ENCODE results near the gene LHX4.

Gene LHX4

DNA sequence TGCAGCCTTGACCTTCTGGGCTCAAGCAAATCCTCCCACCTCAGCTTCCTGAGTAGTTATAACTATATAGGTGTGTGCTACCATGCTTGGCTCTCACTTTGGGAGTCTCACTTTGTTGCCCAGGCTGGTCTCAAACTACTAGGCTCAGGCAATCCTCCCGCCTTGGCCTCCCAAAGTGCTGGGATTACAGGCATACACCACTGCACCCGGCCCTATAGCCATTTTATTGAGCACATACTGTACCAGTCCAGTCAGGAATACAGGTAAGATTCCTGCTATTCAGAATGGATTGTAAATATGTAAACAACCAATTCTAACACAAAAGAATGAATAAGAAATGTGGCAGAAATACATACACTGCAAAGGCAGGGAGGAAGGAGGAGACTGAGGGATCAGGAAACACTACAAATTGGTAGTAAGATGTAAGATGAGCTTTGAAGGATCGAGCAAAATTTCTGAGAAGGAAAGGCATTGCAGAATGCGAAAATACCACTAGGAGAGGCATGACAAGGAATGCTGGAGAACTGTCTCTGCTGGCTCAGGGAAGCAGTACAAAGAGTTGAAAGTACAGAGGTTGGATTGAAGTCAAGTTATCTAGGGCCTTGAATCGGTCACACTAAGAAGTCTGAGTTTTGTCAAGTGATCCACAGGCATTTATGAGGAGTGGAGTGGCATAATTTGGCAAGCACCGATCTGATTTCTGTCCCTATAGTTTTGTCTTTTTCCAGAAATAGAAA lies 60.4 kb downstream of the LHX4 start:
- no peak for DNase-seq (ENCODE audit: low spot score)
- TF ChIP-seq, protein P1, sequence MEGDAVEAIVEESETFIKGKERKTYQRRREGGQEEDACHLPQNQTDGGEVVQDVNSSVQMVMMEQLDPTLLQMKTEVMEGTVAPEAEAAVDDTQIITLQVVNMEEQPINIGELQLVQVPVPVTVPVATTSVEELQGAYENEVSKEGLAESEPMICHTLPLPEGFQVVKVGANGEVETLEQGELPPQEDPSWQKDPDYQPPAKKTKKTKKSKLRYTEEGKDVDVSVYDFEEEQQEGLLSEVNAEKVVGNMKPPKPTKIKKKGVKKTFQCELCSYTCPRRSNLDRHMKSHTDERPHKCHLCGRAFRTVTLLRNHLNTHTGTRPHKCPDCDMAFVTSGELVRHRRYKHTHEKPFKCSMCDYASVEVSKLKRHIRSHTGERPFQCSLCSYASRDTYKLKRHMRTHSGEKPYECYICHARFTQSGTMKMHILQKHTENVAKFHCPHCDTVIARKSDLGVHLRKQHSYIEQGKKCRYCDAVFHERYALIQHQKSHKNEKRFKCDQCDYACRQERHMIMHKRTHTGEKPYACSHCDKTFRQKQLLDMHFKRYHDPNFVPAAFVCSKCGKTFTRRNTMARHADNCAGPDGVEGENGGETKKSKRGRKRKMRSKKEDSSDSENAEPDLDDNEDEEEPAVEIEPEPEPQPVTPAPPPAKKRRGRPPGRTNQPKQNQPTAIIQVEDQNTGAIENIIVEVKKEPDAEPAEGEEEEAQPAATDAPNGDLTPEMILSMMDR (IDR thresholded peaks at IDR 0.05; ENCODE audit: extremely low read depth, insufficient read depth, missing control alignments) = no peak
- in situ Hi-C loops (cut with MboI; ENCODE audit: low pct_unique_long_range_greater_than_20kb, low sequenced_read_pairs, unreplicated experiment) = no loop called here

DNA sequence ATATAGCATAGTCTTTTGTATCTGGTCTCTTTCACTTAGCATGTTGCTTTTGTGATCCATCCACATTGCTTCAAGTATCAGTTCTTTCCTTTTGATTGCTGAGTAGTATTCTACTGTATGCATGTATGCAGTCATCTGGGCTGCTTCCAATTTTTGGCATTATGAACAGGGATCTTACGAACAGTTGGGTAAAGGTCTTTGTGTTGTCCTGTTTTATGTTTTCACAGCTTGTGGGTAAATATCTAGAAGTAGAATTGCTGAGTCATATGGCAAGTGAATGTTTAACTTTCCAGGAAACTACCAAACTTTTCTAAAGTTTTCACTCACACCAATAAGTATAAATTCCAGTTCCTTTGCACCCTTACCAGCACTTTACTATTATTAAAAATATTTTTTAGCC lies 60.9 kb downstream of the LHX4 start:
- DNase-seq (ENCODE audit: low spot score) = no peak
- in situ Hi-C loops (cut with MboI; ENCODE audit: low pct_unique_long_range_greater_than_20kb, low sequenced_read_pairs, unreplicated experiment) = no loop called here
- TF ChIP-seq, protein P1 (IDR thresholded peaks at IDR 0.05; ENCODE audit: extremely low read depth, insufficient read depth, missing control alignments) = no peak

DNA sequence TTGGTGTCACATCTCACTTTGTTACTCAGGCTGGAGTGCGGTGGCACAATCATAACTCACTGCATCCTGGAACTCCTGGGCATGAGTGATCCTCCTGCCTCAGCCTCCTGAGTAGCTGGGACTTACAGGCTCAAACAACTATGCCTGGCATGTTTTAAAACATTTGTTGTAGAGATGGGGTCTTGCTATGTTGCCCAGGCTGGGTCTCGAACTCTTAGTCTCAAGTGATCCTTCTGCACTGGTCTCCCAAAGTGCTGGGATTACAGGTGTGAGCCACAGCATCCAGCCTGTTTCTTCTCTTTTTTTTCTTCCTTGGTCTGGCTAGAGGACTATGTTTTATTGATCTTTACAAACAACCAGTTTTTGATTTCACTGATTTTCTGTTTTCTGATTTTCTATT lies 64.6 kb downstream of the LHX4 start:
- DNase-seq (ENCODE audit: low spot score) = no peak
- TF ChIP-seq, protein P1 (IDR thresholded peaks at IDR 0.05; ENCODE audit: extremely low read depth, insufficient read depth, missing control alignments) = no peak
- in situ Hi-C loops (cut with MboI; ENCODE audit: low pct_unique_long_range_greater_than_20kb, low sequenced_read_pairs, unreplicated experiment) = no loop called here

DNA sequence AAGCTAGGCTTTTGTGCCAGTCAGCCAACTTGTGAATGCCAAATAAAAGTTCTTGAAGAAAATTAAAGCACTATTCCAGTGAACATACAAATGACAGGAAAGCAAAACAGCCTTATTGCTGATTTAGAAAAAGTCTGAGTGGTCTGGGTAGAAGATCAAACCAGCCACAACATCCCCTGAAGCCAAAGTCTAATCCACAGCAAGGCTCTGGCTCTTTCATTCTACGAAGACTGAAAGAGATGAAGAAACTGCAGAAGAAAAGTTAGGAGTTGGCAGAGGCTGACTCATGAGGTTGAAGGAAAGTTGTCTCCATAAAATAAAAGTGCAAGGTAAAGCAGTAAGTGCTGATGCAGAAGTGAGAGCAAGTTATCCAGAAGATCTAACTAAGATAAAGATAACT lies 65.9 kb downstream of the LHX4 start:
- TF ChIP-seq, protein P1 (IDR thresholded peaks at IDR 0.05; ENCODE audit: extremely low read depth, insufficient read depth, missing control alignments) = no peak
- in situ Hi-C loops (cut with MboI; ENCODE audit: low pct_unique_long_range_greater_than_20kb, low sequenced_read_pairs, unreplicated experiment) = no loop called here
- no peak for DNase-seq (ENCODE audit: low spot score)

DNA sequence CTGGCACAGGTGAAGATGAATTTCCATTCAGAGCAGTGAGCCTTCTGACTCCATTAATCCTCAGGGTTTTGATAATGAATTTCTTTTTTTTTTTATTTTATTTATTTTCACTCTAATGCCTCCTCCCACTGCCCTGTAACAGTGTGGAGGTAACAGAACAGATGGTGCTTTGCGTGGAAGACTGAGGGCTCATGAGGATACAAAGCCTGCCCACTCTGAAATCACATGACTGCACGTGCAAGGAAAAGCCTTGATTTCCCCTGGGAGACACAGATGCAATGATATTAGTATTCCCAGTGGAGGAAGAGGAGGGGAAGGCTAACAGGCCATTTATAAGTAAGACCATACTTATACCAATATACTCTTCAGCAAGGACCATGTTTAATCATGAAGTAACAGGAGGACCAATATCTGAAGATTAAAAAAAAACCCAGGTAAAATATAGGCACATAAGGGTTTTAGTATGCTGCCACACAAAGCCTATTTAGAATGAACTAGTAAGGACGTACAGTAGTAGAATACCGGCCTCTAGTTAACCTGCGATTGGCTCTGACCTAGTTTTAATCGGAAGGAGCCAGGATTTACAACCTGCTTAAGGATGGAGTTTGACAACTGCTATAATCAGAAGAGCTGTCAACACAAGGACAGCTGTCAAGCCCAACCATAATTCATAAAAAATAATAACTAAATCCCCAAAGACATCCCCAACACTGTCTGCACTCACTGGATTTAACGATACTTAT lies 69.6 kb downstream of the LHX4 start:
- TF ChIP-seq, protein P1 (IDR thresholded peaks at IDR 0.05; ENCODE audit: extremely low read depth, insufficient read depth, missing control alignments) = no peak
- in situ Hi-C loops (cut with MboI; ENCODE audit: low pct_unique_long_range_greater_than_20kb, low sequenced_read_pairs, unreplicated experiment) = no loop called here
- DNase-seq (ENCODE audit: low spot score) = no peak

DNA sequence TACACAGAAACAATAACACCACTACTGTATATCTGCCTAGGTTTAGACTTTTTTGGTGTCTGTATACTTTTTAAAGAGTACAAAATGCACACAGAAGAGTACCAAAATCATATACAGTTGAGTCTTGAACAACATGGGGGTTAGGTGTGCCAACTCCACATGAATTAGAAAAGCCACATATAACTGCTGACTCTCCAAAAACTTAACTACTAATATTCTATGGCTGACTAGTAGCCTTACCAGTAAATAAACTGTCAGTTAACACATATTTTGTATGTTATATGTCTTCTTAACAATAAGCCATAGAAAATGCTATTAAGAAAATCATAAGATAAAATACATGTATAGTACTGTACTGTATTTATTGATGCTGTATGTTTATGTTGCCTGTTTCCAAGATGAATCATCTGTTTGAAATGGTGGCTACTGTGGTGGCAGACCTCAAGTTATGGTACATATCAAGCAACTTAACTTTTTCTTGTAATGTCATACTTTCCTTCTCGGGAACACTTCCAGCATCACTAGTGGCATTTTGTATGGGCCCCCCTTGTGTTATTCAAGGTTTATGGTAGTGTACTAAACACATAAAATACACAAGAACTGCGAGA lies 71.2 kb downstream of the LHX4 start:
- DNase-seq (ENCODE audit: low spot score) = no peak
- in situ Hi-C loops (cut with MboI; ENCODE audit: low pct_unique_long_range_greater_than_20kb, low sequenced_read_pairs, unreplicated experiment) = no loop called here
- TF ChIP-seq, protein P1 (IDR thresholded peaks at IDR 0.05; ENCODE audit: extremely low read depth, insufficient read depth, missing control alignments) = no peak
